GDM1 (cell line): ENCODE data around the gene FXYD7.
"Not testable (repeated sequence)": the region's sequence is repeated elsewhere in the genome, so short reads cannot be mapped to it uniquely, and the experiment has no call there.

Source experiments
- DNase-seq: peaks from one replicate; lab custom pipeline; 2025; lab: John Stamatoyannopoulos, UW

FXYD7 gene

DNA sequence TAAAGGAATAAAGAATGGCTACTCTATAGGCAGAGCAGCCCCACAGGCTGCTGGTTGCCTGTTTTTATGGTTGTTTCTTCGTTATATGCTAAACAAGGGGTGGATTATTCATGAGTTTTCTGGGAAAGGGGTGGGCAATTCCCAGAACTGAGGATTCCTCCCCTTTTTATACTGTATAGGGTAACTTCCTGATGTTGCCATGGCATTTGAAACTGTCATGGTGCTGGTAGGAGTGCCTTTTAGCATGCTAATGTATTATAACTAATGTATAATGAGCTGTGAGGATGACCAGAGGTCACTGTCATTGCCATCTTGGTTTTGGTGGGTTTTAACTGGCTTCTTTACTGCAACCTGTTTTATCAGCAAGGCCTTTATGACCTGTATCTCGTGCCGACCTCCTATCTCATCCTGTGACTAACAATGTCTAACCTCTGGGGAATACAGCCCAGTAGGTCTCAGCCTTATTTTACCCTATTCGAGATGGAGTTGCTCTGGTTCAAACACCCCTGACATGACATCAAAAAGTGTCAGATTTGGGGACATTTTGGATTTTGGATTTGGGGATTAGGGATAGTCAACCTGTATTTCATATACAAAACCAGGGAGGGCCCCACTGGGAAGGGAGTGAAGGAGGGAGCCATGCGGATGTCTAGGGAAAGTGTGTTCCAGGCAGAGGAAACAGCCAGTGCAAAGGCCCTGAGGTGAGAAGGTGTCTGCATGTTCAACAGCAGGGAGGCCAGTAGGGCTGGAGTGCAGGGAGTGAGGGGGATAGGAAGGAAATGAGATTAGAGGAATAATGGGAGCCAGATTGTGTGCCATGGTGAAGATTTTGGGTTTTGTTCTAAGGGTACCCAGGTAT lies 22.4 kb downstream of the FXYD7 start:
- no peak for DNase-seq

DNA sequence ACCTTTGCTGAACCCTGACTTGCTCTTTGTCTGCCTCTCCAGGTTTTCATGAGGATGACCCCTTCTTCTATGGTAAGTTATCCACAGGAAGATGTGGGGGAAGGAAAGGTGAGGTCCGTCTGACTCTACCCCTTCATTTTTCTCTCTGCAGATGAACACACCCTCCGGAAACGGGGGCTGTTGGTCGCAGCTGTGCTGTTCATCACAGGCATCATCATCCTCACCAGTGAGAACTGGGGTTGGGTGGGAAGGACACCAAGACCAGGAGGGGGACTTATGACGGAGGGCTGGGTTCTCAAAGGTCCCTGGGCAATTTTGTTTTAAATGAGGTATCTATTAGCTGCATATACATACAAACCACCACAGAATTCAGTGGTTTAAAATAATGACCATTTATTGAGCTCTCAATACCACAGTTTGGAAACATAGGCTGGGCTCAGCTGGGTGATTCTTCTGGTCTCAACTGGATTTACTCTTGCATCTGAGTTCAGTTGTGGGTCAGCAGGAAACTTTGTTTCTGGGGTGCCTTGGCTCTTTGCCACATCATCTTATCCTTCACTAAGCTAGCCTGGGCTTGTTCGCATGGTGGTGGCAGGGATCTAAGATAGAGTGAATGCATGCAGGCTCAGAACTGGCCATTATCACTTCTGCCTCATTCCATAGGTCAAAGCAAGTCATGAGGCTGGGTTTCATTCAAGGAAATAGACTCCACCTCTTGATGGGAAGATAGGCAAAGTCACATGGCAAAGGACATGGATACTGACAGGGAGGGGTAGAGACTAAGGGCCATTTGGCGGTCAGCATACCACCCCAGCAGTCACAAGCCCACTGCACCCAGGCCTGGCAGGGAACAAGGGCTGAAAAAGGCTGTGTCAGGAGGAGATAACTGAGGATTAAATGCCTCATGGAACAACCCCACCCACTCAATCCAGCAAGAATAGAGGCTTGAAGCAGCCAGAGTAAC lies 23.3 kb downstream of the FXYD7 start:
- no peak for DNase-seq

DNA sequence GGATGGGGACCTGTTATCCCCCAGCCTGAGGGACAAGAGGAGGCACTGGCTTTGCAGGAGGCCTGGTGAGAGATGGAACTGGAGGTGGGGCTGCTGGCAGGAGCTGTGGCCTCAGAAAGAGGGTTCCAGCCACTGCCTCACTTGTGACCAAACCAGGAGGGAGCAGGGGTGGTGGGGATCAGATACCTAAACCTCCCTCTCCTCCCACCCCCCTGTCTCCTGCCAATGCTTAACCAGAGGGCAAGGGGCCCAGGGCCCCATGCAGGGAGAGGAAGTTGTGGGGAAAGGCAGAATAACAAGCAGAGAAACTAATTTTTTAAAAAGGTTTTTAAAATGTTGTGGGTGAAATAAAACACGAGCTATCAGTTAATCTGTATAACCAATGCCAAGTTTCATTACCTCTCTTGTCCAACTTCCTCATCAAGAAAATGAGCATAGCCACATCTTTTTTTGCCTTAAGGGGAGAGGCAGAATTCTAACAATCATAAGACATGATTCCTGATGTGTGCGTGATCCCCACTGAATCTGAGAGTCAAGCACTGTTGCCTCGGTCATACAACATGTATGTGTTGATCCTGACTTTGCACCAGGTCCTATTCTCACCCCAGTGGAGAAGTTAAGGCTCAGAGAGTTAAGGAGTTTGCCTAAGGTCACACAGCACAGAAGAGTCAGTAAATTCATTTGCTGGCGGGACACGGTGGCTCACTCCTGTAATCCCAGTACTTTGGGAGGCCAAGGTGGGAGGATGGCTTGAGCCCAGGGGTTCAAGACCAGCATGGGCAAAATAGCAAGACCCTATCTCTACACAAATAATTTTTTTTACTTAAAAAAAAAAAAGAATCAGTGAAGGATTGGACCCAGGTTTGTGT lies 24.4 kb downstream of the FXYD7 start:
- no peak for DNase-seq

DNA sequence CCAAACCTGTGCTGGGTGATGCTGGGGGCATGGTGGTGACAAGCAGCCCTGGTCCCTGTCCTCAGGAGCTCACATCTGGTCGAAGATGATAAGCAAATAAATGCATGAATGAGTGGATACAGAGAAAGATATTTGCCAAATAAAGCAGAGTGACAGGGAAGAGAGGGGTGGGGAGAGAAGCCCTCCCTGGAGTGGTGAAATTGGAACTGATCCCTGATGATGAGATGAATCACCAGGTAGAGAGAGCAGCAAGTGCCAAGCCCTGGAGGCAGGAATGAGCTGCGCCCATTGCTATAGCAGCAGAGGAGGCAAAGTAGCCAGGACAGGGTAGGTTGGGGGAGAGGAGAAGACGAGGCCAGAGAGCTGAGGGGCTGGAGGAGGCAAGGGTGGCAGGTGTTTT lies 25.1 kb downstream of the FXYD7 start:
- DNase-seq, result no peak

DNA sequence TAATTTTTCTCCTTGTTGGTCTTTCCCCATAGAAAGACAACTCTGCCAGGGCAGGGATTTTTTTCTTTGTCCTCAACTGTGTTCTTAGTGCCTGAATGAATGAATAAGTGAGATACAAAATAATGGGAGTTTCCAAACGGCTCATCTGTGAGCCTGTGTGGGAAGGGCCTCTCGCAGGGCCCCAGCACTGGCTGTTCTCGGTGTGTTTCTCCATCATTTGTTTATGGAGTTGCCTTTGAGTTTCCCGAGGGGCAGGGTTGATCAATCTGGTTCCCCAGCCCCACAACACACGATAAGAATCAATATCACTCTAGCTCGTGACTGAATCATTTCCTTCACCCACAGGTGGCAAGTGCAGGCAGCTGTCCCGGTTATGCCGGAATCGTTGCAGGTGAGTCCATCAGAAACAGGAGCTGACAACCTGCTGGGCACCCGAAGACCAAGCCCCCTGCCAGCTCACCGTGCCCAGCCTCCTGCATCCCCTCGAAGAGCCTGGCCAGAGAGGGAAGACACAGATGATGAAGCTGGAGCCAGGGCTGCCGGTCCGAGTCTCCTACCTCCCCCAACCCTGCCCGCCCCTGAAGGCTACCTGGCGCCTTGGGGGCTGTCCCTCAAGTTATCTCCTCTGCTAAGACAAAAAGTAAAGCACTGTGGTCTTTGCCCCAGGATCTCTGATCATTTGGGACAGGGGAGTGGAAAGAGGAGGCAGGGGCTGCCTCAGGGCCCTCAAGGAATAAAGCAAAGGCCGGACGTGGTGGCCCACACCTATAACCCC lies 26.4 kb downstream of the FXYD7 start:
- DNase-seq, result no peak

DNA sequence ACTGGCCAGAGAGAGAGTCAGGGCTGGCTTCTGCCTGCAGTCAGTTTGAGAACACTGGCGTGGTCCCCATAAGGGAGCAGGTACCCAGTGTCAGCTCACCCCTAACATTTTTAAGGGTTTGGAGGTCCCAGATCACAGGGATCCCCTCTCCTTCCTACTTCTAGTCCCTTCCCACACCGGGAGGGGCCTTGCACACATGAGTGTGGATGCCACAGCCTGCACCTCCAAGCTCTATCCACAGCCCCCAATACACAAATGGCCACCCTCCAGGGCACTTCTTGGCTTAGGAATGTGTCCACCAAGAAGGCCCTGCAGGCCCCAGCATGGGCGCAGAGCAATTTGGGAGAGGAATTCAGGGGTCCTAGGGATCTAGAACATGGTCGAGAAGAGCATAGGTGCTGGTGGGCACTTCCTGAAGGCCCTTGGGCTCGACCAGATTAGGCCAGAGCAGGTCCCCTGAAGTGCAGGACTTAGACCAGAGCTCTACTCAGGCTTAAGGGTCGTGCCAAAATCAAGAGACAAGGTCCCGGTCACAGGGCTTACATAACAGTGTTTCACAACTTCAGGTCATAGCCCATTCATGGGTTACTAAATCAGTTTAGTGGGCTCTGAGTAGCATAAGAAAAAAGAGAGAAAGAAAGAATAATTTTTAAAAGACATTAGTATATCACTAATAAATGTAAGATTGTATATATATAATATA lies 27.5 kb downstream of the FXYD7 start:
- DNase-seq, result no peak

DNA sequence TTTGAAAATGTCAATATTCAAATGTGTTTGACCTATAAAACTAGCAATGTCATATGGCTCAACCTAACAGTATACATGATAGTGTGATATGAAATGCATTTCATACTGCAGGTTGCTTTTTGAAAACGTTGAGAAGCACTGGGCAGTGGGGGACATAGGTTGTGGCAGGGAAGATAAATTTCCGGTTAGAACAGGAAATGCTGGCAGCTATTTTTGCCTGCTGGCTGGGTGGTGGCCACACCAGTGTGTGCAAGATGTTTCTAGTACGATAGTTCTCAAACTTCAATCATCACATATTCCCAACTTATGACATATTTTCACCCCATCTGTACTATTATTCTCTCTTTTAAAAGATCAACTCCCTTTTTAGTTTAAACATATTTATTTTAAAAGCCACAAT lies 28.7 kb downstream of the FXYD7 start:
- no peak for DNase-seq

DNA sequence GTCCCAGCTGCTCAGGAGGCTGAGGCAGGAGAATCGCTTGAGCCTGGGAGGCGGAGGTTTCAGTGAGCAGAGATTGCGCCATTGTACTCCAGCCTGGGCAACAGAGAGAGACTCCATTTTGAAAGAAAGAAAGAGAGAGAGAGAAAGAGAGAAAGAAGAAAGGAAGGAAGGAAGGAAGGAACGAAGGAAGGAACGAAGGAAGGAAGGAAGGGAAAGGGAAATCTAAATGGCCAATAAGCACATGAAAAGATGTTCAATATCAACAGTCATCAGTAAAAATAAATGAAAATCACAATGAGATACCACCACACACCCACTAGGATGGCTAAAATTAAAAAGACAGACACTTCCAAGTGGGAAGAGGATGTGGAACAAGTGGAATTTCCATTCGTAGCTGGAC lies 31.2 kb downstream of the FXYD7 start:
- no peak for DNase-seq

DNA sequence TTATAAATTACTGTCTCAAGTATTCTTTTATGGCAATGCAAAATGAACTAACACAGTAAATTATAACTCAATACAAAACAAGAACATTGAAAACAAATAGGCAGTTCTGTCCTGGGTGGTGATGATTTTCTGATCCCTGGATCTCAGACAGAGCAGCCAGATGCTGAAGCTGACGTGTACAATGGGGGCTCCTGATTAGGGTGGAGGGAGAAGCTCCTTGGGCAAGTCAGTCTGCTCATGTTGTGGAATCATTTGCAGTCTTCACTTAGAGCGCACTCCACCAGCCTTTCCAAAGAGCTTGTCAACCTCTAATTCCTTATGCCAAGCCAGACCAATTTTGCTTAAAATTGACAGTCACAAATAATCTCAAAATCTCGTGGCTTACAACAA lies 33.1 kb downstream of the FXYD7 start:
- DNase-seq, result no peak

DNA sequence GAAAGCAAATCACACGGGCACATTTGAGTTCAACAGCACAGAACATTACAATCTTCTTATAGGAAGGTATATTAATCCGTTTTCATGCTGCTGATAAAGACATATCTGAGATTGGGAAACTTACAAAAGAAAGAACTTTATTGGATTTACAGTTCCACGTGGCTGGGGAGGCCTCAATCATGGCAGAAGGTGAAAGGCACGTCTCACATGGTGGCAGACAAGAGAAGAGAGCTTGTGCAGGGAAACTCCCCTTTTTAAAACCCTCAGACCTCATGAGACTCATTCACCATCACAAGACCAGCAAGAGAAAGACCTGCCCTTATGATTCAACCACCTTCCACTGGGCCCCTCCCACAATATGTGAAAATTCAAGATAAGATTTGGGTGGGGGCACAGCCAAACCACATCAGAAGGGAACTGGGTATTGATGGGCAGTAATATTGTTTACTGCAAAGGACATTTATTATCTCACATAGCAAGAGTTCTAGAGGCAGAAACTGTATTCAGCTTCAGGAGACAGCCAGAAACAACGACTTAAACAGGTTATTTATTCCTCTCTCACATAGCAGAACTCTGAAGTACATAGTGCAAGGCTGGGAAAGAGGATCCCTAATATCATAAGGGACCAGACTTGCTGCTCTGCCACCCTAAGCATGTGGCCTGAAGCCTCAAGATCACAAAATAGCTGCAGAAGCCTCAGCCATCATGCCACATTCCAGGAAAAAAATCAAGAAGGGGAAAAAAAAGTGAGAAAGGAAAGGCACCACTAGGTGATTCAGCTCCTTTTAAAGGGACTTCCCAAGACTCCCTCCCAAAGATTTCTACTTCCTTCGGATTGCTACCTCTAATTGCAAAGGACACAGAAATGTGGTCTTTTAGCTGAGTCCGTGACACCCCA lies 34.6 kb downstream of the FXYD7 start:
- DNase-seq, result no peak

DNA sequence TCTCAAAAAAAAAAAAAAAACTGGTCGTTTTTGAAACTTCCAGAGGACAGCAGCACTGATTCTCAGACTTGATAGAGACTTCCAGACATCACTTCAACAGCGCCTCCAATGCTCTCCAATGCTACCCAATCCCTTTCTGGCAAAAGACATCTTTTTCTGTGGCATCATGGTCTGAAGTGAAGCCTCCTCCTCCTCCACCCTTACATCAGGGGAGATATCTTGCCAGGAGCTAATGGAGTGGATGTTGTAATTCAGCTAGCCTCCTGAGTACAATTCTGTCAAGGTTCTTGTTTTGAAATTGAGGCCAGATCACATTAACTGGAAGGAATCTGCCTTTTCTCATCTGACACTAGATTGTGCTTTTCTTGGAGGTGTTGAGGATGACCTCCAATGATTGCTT lies 35.6 kb downstream of the FXYD7 start:
- no peak for DNase-seq

DNA sequence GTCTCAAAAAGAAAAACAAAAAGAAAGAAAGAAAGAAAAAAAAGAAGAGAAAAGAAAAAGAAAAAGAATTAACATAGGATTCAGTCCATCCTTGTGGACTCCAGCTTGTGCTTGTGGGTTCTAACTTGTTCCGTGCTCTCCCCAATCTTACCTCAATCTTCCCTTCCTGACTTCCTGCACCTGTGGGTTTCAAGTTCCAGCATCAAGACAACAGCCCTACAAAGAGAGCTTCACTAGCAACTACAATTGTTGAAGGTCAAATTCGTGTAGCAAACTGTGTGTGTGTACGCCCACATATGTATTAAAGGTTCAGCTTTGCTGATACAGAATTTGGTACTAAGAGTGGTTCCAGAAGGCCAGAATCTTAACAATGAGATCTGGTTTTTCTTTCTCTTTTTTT lies 36.8 kb downstream of the FXYD7 start:
- no peak for DNase-seq

DNA sequence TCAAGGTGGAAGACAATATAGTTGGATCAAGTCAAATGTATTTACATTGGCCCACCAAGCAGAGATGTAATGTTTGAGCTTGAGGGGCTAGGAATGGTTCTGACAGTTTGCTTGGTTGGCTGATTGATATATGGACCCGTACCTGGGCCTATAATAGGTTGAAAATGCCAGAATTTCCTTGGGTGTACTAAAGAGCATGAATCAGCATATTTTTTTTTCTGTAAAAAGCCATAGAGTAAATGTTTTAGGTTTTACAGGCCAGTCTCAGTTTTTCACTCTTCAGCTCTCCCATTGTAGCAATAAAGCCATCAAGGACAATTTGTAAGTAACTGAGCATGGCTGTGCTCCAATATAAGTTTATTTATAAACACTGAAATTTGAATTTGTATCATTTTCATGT lies 38.3 kb downstream of the FXYD7 start:
- DNase-seq, result no peak

DNA sequence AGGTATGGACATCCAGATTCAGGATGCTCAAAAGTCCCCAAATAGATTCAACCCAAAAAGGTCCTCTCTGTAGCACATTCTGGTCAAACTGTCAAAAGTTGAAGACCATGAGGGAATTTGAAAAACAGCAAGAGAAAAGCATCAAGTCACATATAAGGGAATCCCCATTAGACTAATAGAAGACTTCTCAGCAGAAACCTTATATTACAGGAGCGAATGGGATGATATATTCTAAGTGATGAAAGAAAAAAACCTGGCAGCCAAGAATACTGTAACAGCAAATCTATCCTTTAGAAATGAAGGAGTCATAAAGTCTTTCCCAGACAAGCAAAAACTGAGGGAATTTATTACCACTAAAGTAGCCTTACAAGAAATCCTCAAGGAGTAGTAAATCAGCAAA lies 41.2 kb downstream of the FXYD7 start:
- no peak for DNase-seq

DNA sequence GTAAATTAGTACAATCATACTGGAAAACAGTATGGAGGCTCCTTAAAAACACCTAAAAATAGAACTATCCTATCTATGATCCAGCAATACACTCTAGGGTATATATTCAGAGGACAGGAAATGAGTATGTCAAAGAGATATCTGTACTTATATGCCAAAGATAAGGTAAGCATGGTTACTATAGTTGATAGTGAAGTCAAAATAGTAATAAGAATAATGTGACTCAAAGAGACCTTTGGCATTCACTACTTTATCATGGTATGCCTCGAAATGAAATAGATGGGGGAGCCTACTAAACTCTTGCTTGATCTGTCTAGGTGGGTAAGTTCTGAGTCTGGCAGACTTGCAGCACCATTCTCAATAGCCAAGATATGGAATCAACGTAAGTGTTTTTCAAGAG lies 41.8 kb downstream of the FXYD7 start:
- DNase-seq, result no peak

DNA sequence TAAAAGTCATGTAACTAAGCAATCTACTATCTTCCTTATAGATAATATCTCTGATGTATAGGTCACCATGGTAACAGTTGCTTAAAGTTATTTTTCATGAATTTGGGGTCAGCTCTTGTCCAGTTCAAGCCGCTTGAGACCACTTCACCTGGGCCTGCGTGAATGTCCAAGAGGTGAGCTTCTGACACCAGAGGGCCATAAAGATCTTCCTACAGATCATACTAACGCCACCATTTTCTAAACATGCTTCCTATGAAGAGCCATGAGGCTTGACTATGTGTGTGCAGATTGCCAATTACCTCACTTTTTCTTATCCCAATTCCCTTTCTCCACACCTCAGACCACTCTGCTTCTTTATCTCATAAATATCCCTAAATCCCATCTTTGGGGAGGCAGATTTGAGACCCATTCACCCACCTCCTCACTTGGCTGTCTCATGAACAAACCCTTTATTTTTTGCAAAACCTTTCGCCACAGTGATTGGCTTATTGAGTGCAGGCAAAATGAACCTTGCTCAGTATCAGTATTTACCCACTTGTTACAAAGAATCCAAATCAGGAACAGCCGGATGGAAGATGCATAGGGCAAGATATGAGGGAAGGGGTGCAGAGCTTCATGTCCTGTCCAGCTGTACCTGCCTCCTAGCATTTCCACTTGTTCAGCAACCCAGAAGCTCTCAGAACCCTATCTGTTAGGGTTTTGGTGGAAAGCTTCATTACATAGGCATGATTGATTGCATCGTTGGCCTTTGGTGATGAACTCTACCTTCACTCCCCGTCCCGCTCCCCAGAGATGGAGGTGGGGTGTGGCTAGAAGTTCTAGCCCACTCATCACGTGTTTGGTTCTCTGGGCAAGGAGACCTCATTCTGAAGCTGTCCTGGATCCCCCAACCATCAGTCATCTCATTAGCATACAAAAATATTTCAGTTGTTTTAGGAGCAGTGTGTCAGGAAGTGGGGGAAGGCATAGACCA lies 51.2 kb downstream of the FXYD7 start:
- no peak for DNase-seq

DNA sequence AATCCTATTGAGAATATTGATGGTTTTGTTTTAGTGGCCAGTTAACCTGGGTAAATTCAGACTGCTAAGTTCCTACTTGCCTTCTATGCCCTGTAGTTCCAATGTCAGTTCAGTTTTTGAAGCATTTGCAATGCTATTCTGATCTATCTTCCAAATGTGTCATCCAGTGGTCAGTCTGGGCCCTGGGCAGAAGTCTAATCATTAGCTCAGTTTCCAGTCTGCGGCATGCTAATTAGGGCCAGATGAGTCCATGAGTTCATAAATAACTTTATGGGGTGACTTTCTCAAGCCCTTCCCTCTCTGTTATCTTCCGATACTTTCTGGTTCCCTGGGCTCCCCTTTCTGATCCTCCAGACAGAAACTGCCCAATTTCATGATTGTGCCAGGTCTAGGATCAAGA lies 52.8 kb downstream of the FXYD7 start:
- no peak for DNase-seq

DNA sequence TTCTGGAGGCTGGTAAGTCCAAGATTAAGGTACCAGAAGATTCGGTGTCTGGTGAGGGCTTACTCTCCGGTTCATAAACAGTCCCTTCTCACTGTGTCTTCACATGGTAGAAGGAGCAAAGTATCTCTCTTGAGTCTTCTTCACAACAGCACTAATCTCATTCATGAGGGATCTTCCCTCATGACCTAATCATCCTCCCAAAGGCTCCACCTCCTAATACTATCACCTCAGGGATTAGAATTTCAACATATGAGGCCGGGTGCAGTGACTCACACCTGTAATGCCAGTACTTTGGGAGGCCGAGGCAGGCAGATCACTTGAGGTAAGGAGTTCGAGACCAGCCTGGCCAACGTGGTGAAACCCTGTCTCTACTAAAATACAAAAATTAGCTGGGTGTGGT lies 53.8 kb downstream of the FXYD7 start:
- not testable (repeated sequence) for DNase-seq
